ENCODE data around the gene DOCK11.

GRCh38 chrX:118637997-118638396 is 142.4 kb downstream of the DOCK11 start:
- TF ChIP-seq CTCF (conservative IDR thresholded peaks at IDR 0.05 in 1 of 2, IDR thresholded peaks at IDR 0.05 in 1 of 2; ENCODE audit: low read depth in 1 of 2, low read length in 2 of 2) (peak in 1 of 2 donors; percentile 23), EZH2 (IDR thresholded peaks at IDR 0.05; ENCODE audit: low read length, missing control alignments) (no peak)

All from fibroblast of lung (primary cell).